ENCODE measurements around the gene TTLL5. TPM values are rescaled to one million over a fixed set of nuclear protein-coding genes. Genes with fewer than 3 reads are reported as not detected.

The TTLL5 gene, protein sequence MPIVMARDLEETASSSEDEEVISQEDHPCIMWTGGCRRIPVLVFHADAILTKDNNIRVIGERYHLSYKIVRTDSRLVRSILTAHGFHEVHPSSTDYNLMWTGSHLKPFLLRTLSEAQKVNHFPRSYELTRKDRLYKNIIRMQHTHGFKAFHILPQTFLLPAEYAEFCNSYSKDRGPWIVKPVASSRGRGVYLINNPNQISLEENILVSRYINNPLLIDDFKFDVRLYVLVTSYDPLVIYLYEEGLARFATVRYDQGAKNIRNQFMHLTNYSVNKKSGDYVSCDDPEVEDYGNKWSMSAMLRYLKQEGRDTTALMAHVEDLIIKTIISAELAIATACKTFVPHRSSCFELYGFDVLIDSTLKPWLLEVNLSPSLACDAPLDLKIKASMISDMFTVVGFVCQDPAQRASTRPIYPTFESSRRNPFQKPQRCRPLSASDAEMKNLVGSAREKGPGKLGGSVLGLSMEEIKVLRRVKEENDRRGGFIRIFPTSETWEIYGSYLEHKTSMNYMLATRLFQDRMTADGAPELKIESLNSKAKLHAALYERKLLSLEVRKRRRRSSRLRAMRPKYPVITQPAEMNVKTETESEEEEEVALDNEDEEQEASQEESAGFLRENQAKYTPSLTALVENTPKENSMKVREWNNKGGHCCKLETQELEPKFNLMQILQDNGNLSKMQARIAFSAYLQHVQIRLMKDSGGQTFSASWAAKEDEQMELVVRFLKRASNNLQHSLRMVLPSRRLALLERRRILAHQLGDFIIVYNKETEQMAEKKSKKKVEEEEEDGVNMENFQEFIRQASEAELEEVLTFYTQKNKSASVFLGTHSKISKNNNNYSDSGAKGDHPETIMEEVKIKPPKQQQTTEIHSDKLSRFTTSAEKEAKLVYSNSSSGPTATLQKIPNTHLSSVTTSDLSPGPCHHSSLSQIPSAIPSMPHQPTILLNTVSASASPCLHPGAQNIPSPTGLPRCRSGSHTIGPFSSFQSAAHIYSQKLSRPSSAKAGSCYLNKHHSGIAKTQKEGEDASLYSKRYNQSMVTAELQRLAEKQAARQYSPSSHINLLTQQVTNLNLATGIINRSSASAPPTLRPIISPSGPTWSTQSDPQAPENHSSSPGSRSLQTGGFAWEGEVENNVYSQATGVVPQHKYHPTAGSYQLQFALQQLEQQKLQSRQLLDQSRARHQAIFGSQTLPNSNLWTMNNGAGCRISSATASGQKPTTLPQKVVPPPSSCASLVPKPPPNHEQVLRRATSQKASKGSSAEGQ (N-terminal part only)
- 10 to 100 TPM in 2 of 4 donors, 1 to 10 TPM in 2; 4.6 to 14.8 (median 8.5) TPM for polyA plus RNA-seq
- long read RNA-seq, donor 1, result 0 reads
- long read RNA-seq, donor 2, result 0 reads
- long read RNA-seq, donor 3, partial matches to known transcripts, result 0 of 1 reads
- long read RNA-seq, donor 3, other reads (novel, unspliced or antisense), result 0 of 1 reads
- long read RNA-seq, donor 4, result 0 reads
- long read RNA-seq, donor 5, result 0 reads
- long read RNA-seq, donor 6, result 0 reads
- long read RNA-seq, donor 7, result 0 reads
- long read RNA-seq, donor 8, result 0 reads
- long read RNA-seq, donor 9, partial matches to known transcripts, result 0 of 6 reads
- long read RNA-seq, donor 9, other reads (novel, unspliced or antisense), result 6 of 6 reads
- long read RNA-seq, donor 10, partial matches to known transcripts, result 53 of 102 reads
- long read RNA-seq, donor 10, other reads (novel, unspliced or antisense), result 49 of 102 reads

DNA sequence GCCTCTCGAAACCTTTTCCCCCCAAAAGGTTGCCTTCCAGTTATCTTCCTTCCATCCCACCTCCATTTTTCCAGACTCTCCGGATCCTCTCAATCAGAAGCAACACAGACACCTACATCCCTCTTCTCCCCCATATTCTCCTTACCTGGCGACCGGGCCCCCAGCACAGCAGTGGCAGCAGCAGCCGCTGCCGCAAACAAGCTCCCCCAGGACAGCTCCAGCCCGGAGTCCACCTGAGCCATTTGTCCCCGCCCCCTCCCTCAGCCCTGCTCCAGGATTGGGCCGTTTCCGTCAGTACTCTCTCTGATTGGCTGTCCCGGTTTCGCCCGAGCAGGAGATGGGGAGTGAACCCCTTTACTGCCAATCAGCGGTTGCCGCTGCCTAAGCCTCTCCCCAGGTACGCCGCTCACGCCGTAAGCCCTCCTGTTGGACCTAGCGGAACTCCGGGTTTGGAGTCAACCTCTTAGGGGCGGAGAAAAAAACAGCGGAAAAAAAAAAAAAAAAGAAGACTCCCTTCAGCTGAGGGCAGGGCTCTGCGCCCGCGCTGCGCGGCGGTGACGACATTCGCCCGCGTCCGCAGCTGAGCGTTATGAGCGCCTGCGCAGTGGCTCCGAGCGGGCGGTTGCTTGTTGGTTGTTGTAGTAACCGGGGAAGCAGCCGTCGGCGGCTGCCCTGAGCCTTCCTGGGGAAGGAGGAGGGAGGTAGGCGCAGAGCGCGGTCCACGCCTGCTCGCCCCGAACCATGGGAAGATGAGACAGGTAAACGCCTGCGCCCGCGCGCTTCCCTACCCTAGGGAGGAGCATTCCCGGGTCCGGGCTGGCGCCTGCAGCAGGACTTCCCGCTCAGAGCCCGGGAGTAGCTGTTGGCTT lies at the start of gene TTLL5, which contains the start of gene ERG28:
TSS of gene TTLL5 (plus strand) at position 617 of the 869 bp plus-strand sequence. CDS start 1,904 bp downstream, outside the sequence.
TSS of gene ERG28 (minus strand) at position 247 of the 869 bp plus-strand sequence. CDS start 3,374 bp downstream, outside the sequence.
- FAIRE-seq, result peak; percentile 5
- peak within 1 kb of the TSS; percentile 79 to 93 (median 88) for H3K27ac ChIP-seq (ENCODE audit: low read depth in 1 of 3, low read length in 2 of 3)
- peaks cover 0 to 8% (median 6%) of the 10 kb centered on the region in 3 donors for H3K36me3 ChIP-seq (ENCODE audit: control insufficient read depth in 3 of 3, insufficient read depth in 2 of 3, low read depth in 1 of 3, low read length in 3 of 3)
- peak within 1 kb of the TSS; percentile 74 to 96 (median 82) for H3K4me3 ChIP-seq (ENCODE audit: low read depth in 1 of 3, low read length in 3 of 3)
- H3K4me1 ChIP-seq (ENCODE audit: control insufficient read depth in 3 of 3, insufficient read depth in 2 of 3, low read depth in 1 of 3, low read length in 2 of 3), result peaks cover 2 to 12% (median 3%) of the 10 kb centered on the region in 3 donors
- DNase-seq, result peak; percentile 99
- H3K9me3 ChIP-seq (ENCODE audit: control insufficient read depth in 2 of 2, insufficient read depth in 1 of 2, low read depth in 1 of 2, low read length in 1 of 2), result no peaks in the 10 kb centered on the region
- WGBS, 3 donors, result 0% methylated on average over 56 to 60 of the region's 60 CpGs
- H3K27me3 ChIP-seq (ENCODE audit: control insufficient read depth in 3 of 3, insufficient read depth in 3 of 3, low read length in 3 of 3), result no peaks in the 10 kb centered on the region

DNA sequence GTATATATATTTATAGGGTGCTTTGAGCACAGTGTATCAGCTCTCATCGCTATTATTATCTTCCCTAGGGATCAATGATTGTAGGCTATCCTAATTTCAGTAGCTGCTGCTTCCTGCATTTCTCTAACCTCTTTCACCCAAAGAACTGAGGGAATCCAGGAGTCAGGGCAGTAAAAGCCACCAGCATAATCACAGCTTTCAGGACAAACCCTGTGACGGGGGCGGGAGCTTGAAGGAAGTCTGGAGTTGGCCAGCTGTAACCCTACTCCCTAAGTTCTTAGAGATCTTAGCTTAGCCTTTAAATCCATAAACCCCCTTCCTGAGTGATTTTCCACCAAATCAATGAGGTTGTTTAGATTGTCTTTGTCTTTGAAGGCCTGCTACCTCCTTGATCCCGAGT lies 48.9 kb upstream of the TTLL5 start:
- 76 to 89% (median 88%) methylated on average over 4 of the region's 4 CpGs for WGBS, 3 donors
- no peak overlapping the region for H3K27ac ChIP-seq (ENCODE audit: low read depth in 1 of 3, low read length in 2 of 3)
- no peak for FAIRE-seq

GRCh38 chr14:75614179-75614578 lies 46.9 kb upstream of the TTLL5 start:
- Histone ChIP-seq H3K27ac (ENCODE audit: low read depth in 1 of 3, low read length in 2 of 3) (no peak overlapping the region), H3K4me1 (ENCODE audit: control insufficient read depth in 3 of 3, insufficient read depth in 2 of 3, low read depth in 1 of 3, low read length in 2 of 3) (no peaks in the 10 kb centered on the region), H3K27me3 (ENCODE audit: control insufficient read depth in 3 of 3, insufficient read depth in 3 of 3, low read length in 3 of 3) (no peaks in the 10 kb centered on the region), H3K4me3 (ENCODE audit: low read depth in 1 of 3, low read length in 3 of 3) (no peak overlapping the region), H3K9me3 (ENCODE audit: control insufficient read depth in 2 of 2, insufficient read depth in 1 of 2, low read depth in 1 of 2, low read length in 1 of 2) (no peaks in the 10 kb centered on the region), H3K36me3 (ENCODE audit: control insufficient read depth in 3 of 3, insufficient read depth in 2 of 3, low read depth in 1 of 3, low read length in 3 of 3) (peaks cover 0 to 2% (median 2%) of the 10 kb centered on the region in 3 donors)
- 66 to 71% (median 68%) methylated on average over 4 of the region's 4 CpGs for WGBS, 3 donors
- FAIRE-seq, result no peak
- DNase-seq, result no peak

More for the DNA sequence above, 48.9 kb upstream of the TTLL5 start:
- Histone ChIP-seq H3K36me3 (ENCODE audit: control insufficient read depth in 3 of 3, insufficient read depth in 2 of 3, low read depth in 1 of 3, low read length in 3 of 3) (peaks cover 0 to 2% (median 2%) of the 10 kb centered on the region in 3 donors), H3K4me1 (ENCODE audit: control insufficient read depth in 3 of 3, insufficient read depth in 2 of 3, low read depth in 1 of 3, low read length in 2 of 3) (no peaks in the 10 kb centered on the region), H3K27me3 (ENCODE audit: control insufficient read depth in 3 of 3, insufficient read depth in 3 of 3, low read length in 3 of 3) (no peaks in the 10 kb centered on the region), H3K9me3 (ENCODE audit: control insufficient read depth in 2 of 2, insufficient read depth in 1 of 2, low read depth in 1 of 2, low read length in 1 of 2) (peaks cover 0 to 13% of the 10 kb centered on the region in 2 donors), H3K4me3 (ENCODE audit: low read depth in 1 of 3, low read length in 3 of 3) (no peak overlapping the region)
- no peak for DNase-seq

DNA sequence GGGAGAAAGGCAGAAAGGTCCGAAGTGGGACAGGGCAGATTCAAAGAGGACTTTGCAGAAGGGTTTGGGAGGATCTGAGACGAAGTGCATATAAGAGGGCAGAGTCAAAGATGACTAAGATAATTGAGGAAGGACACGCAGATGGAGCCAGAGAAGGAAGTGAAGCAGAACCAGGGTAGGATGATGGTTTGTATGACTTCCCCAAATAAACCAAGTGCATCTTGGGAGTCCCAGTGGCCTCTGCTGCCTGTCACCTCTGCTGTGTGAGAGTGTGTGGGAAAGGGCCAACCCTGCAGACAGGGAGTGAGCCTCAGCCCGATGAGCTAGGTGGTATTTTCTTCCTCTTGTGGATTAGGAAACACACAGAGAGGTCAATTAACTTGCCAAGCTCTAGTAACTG lies 45.8 kb upstream of the TTLL5 start:
- Histone ChIP-seq H3K27ac (ENCODE audit: low read depth in 1 of 3, low read length in 2 of 3) (peak overlapping the region in 1 of 3 donors; percentile 22), H3K9me3 (ENCODE audit: control insufficient read depth in 2 of 2, insufficient read depth in 1 of 2, low read depth in 1 of 2, low read length in 1 of 2) (no peaks in the 10 kb centered on the region), H3K36me3 (ENCODE audit: control insufficient read depth in 3 of 3, insufficient read depth in 2 of 3, low read depth in 1 of 3, low read length in 3 of 3) (peaks cover 0 to 2% (median 2%) of the 10 kb centered on the region in 3 donors), H3K27me3 (ENCODE audit: control insufficient read depth in 3 of 3, insufficient read depth in 3 of 3, low read length in 3 of 3) (no peaks in the 10 kb centered on the region), H3K4me3 (ENCODE audit: low read depth in 1 of 3, low read length in 3 of 3) (no peak overlapping the region), H3K4me1 (ENCODE audit: control insufficient read depth in 3 of 3, insufficient read depth in 2 of 3, low read depth in 1 of 3, low read length in 2 of 3) (peaks cover 0 to 8% (median 3%) of the 10 kb centered on the region in 3 donors)
- WGBS, 3 donors, result 60 to 66% (median 64%) methylated on average over 4 of the region's 4 CpGs
- no peak for DNase-seq
- FAIRE-seq, result no peak

DNA sequence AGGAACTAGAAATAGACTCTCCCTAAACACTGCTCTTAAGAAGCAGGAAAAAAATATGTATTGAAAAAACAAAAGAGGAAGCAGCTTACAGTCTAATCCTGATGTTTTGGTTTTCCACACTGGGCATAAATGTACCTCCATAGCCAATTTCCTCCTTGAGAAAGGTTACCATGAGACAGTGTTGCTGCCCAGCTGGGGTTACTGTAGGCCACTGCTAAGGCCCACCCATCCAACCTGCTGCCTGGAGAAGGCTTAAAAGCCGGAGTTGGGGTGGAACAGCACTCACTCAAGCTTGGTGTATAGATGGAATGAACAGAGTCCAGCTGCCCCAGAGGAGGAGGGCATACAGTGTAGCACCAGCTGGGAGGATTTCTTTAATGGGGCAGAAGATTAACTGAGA lies 41.5 kb upstream of the TTLL5 start:
- Histone ChIP-seq H3K27me3 (ENCODE audit: control insufficient read depth in 3 of 3, insufficient read depth in 3 of 3, low read length in 3 of 3) (no peaks in the 10 kb centered on the region), H3K4me1 (ENCODE audit: control insufficient read depth in 3 of 3, insufficient read depth in 2 of 3, low read depth in 1 of 3, low read length in 2 of 3) (peaks cover 3 to 30% (median 4%) of the 10 kb centered on the region in 3 donors), H3K27ac (ENCODE audit: low read depth in 1 of 3, low read length in 2 of 3) (peak overlapping the region in 2 of 3 donors; percentile 49 to 61), H3K36me3 (ENCODE audit: control insufficient read depth in 3 of 3, insufficient read depth in 2 of 3, low read depth in 1 of 3, low read length in 3 of 3) (peaks cover 0 to 2% (median 0%) of the 10 kb centered on the region in 3 donors), H3K4me3 (ENCODE audit: low read depth in 1 of 3, low read length in 3 of 3) (no peak overlapping the region), H3K9me3 (ENCODE audit: control insufficient read depth in 2 of 2, insufficient read depth in 1 of 2, low read depth in 1 of 2, low read length in 1 of 2) (no peaks in the 10 kb centered on the region)
- 81 to 95% (median 85%) methylated on average over 1 of the region's 1 CpG for WGBS, 3 donors
- DNase-seq (no peak), FAIRE-seq (no peak)

- WGBS, 3 donors, result 87 to 93% (median 90%) methylated on average over 3 of the region's 3 CpGs
- FAIRE-seq, result no peak
Observed at GRCh38 chr14:75625034-75625433, 36.0 kb upstream of the TTLL5 start.

DNA sequence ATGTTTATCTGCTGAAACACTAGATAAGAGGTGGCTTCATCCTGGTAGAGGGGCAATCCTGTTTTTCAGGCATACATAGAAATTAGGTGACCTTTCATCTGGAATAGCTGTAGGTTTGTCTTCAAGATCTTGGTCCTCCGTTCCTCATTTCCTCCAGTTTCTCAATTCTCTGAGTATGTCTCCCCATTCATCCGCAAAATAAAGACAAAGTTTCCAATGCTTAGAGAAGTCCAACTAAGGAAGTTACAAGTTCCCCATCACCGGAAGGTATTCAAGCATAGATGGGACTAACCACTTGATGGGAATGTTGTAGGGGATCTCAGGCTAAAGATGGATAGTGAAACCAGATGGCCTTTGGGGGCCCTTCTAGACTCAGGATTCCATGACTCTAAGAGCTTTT lies 34.6 kb upstream of the TTLL5 start:
- DNase-seq (no peak), FAIRE-seq (no peak)
- Histone ChIP-seq H3K9me3 (ENCODE audit: control insufficient read depth in 2 of 2, insufficient read depth in 1 of 2, low read depth in 1 of 2, low read length in 1 of 2) (no peaks in the 10 kb centered on the region), H3K27me3 (ENCODE audit: control insufficient read depth in 3 of 3, insufficient read depth in 3 of 3, low read length in 3 of 3) (no peaks in the 10 kb centered on the region), H3K27ac (ENCODE audit: low read depth in 1 of 3, low read length in 2 of 3) (no peak overlapping the region), H3K4me3 (ENCODE audit: low read depth in 1 of 3, low read length in 3 of 3) (no peak overlapping the region), H3K4me1 (ENCODE audit: control insufficient read depth in 3 of 3, insufficient read depth in 2 of 3, low read depth in 1 of 3, low read length in 2 of 3) (peaks cover 0 to 40% (median 5%) of the 10 kb centered on the region in 3 donors), H3K36me3 (ENCODE audit: control insufficient read depth in 3 of 3, insufficient read depth in 2 of 3, low read depth in 1 of 3, low read length in 3 of 3) (peaks cover 0 to 2% (median 0%) of the 10 kb centered on the region in 3 donors)
- 93 to 99% (median 97%) methylated on average over 3 of the region's 3 CpGs for WGBS, 3 donors

More at GRCh38 chr14:75625034-75625433, 36.0 kb upstream of the TTLL5 start:
- no peak overlapping the region for H3K27ac ChIP-seq (ENCODE audit: low read depth in 1 of 3, low read length in 2 of 3)
- no peaks in the 10 kb centered on the region for H3K9me3 ChIP-seq (ENCODE audit: control insufficient read depth in 2 of 2, insufficient read depth in 1 of 2, low read depth in 1 of 2, low read length in 1 of 2)
- H3K27me3 ChIP-seq (ENCODE audit: control insufficient read depth in 3 of 3, insufficient read depth in 3 of 3, low read length in 3 of 3), result no peaks in the 10 kb centered on the region
- peaks cover 0 to 2% (median 0%) of the 10 kb centered on the region in 3 donors for H3K36me3 ChIP-seq (ENCODE audit: control insufficient read depth in 3 of 3, insufficient read depth in 2 of 3, low read depth in 1 of 3, low read length in 3 of 3)
- peaks cover 3 to 37% (median 5%) of the 10 kb centered on the region in 3 donors for H3K4me1 ChIP-seq (ENCODE audit: control insufficient read depth in 3 of 3, insufficient read depth in 2 of 3, low read depth in 1 of 3, low read length in 2 of 3)
- H3K4me3 ChIP-seq (ENCODE audit: low read depth in 1 of 3, low read length in 3 of 3), result no peak overlapping the region
- DNase-seq, result no peak
